Heart left ventricle (tissue), 13 donors: ENCODE results near the gene ROGDI.

Source experiments
- POLR2A ChIP-seq, 2 donors: fragments of 450-650 bp; IDR thresholded peaks; one replicate each; pipeline ENCODE4 v1.6.1; 2017; ENCODE audit warnings: antibody characterized with exemption in 2 of 2, mild to moderate bottlenecking in 2 of 2, moderate library complexity in 2 of 2
- TF ChIP-seq, protein P1 (sequence below), 12 donors: fragments of 200-600 bp; sonication (generic) in 4 of 12; IDR thresholded peaks; one replicate each; pipeline versions ENCODE4 v1.5.0 to v1.8.0; 2018 to 2022; ENCODE audit warnings: antibody characterized with exemption in 12 of 12, mild to moderate bottlenecking in 5 of 12
- donor health status: ischemic (EF 13 %, LVEDD 7.1; RV severe dilation, severe dysfunction).
- donor health status: DM: no; HTN: yes; CAD: no.
- donor health status: DM: no; HTN: no; CAD: no.
- donor health status: ischemic (EF 25% LVEDD 6.9; RV normal size, moderate dysfunction).
- donor health status: ischemic (EF 25% LVEDD 5.7; RV mildly dilated, moderate dysfunction).
- donor health status: ischemic (EF 35%, LVEDD 5.7; RV mildly dilated, moderate dysfunction).
- donor health status: nonischemic (EF 11% LVEDD 7.7; RV severe dilation, severe dysfunction).
- donor health status: DM: yes; HTN: yes; CAD: no.
- donor health status: PGD.
- donor health status: ischemic (EF 29% LVEDD 5.4; RV normal size, mild dysfunction).
- donor health status: nonischemic (EF 23%, LVEDD 6.1; RV moderate dilation, normal function).

DNA sequence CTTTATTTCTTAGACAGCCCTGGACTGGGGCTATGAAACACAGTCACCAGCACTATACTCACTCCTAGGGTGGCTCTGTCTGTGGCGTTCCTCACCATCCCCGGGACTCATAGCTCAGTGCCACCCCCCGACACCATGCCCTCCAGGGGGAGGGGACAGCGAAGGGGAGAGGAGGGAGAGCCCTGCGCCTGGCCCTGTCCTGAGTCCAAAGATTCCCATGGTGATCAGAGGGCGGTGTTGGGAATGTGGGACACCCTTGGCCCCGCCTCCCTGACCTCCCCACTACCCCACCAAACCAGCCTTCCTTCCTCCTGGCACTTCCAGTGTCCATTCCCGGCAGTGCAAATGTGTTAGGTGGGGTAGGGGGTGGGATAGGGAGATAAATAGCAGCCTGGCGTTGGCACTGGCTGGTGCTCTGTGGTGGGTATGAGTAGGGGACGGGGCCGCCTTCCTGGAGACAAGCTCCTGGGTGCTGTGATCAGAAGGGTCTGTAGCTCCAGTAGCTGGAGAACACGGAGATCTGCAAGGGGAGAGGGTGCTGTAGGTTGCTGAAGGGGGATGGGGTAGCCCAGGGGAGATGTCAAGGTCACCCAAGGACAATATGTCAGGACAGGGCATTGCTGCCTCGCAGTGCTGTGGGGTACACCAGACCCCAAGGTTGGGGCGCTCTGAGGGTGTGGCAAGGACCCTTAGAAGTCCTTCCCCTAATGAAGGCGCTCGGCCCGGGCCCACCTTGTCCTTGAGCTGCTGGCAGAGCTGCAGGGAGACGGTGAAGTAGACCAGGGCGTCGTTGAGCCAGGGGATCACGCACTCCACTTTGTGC lies 5.2 kb downstream of the ROGDI start:
- TF ChIP-seq, protein P1, sequence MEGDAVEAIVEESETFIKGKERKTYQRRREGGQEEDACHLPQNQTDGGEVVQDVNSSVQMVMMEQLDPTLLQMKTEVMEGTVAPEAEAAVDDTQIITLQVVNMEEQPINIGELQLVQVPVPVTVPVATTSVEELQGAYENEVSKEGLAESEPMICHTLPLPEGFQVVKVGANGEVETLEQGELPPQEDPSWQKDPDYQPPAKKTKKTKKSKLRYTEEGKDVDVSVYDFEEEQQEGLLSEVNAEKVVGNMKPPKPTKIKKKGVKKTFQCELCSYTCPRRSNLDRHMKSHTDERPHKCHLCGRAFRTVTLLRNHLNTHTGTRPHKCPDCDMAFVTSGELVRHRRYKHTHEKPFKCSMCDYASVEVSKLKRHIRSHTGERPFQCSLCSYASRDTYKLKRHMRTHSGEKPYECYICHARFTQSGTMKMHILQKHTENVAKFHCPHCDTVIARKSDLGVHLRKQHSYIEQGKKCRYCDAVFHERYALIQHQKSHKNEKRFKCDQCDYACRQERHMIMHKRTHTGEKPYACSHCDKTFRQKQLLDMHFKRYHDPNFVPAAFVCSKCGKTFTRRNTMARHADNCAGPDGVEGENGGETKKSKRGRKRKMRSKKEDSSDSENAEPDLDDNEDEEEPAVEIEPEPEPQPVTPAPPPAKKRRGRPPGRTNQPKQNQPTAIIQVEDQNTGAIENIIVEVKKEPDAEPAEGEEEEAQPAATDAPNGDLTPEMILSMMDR (IDR thresholded peaks at IDR 0.05) = no peak
- no peak for TF ChIP-seq POLR2A (IDR thresholded peaks at IDR 0.05)
